Stomach (tissue), 4 donors: ENCODE results near the gene TNFRSF1B.

ENCODE experiments used
- CTCF ChIP-seq, 7 experiments: fragments of 450-650 bp in 4 of 7; fragments of 200-600 bp in 3 of 7; sonication (generic) in 3 of 7; IDR thresholded peaks; one replicate each; pipeline ENCODE4 v1.5.1; 2016 to 2019; ENCODE audit warnings: antibody characterized with exemption in 7 of 7, control low read depth in 2 of 7, mild to moderate bottlenecking in 1 of 7
- EP300 ChIP-seq: sonication (generic); formaldehyde crosslinking; IDR thresholded peaks from one replicate; pipeline ENCODE4 v1.6.1; 2017; ENCODE audit warnings: antibody characterized with exemption
- POLR2A ChIP-seq, 4 donors: fragments of 450-650 bp; IDR thresholded peaks; one replicate each; pipeline ENCODE4 v1.6.1; 2016; ENCODE audit warnings: antibody characterized with exemption in 4 of 4, control low read depth in 2 of 4, mild to moderate bottlenecking in 1 of 4, moderate library complexity in 1 of 4
- POLR2AphosphoS5 ChIP-seq, 3 donors: sonication (generic); formaldehyde crosslinking; IDR thresholded peaks; one replicate each; pipeline ENCODE4 v1.6.1; 2016; ENCODE audit warnings: antibody characterized with exemption in 3 of 3

GRCh38 chr1:12186679-12186985 lies 19.8 kb downstream of the TNFRSF1B start:
- peak in 1 of 3 donors; percentile 32 for TF ChIP-seq POLR2AphosphoS5 (IDR thresholded peaks at IDR 0.05)
- no peak for TF ChIP-seq CTCF (IDR thresholded peaks at IDR 0.05)
- TF ChIP-seq EP300 = no peak
- no peak for TF ChIP-seq POLR2A (IDR thresholded peaks at IDR 0.05)
